Osteoblast (primary cell): ENCODE measurements around the gene DISC1. TPM values are rescaled to one million over a fixed set of nuclear protein-coding genes. Genes with fewer than 3 reads are reported as not detected.

ENCODE experiments used
- DNase-seq: peaks from one replicate; pipeline ENCODE4 v3.0.0; 2011; ENCODE audit warnings: low spot score, mixed read lengths; ENCODE audit not compliant: insufficient read length; ENCODE audit errors: missing footprints
- H2AFZ ChIP-seq: 2 replicates; pipeline ENCODE4 v1.6.0; 2011; ENCODE audit warnings: mild to moderate bottlenecking, low read length
- H3K27ac ChIP-seq: 2 replicates; pipeline ENCODE4 v1.5.1; 2011; ENCODE audit warnings: mild to moderate bottlenecking, low read depth, low read length, moderate library complexity
- H3K27me3 ChIP-seq: 2 replicates; pipeline ENCODE4 v1.6.0; 2012; ENCODE audit warnings: mild to moderate bottlenecking, control low read depth, inconsistent platforms, low read length, moderate library complexity; ENCODE audit not compliant: insufficient read depth
- H3K36me3 ChIP-seq: 2 replicates; pipeline ENCODE4 v1.5.1; 2011; ENCODE audit warnings: mild to moderate bottlenecking, low read length, control low read depth, moderate library complexity; ENCODE audit not compliant: insufficient read depth
- H3K4me1 ChIP-seq: 2 replicates; pipeline ENCODE4 v1.5.1; 2011; ENCODE audit warnings: mild to moderate bottlenecking, low read length, control low read depth, moderate library complexity; ENCODE audit not compliant: insufficient read depth
- H3K4me2 ChIP-seq: 2 replicates; pipeline ENCODE4 v1.6.0; 2011; ENCODE audit warnings: mild to moderate bottlenecking, low read length; ENCODE audit not compliant: insufficient read depth
- H3K4me3 ChIP-seq: fragments of 200-600 bp; sonication (generic); 3 replicates; pipeline ENCODE4 v1.5.1; 2012; ENCODE audit warnings: mild to moderate bottlenecking, low read length, inconsistent platforms; ENCODE audit not compliant: insufficient read depth
- H3K79me2 ChIP-seq: 2 replicates; pipeline ENCODE4 v1.6.0; 2012; ENCODE audit warnings: mild to moderate bottlenecking, low read length, control low read depth, inconsistent platforms; ENCODE audit not compliant: insufficient read depth
- H3K9me3 ChIP-seq: 2 replicates; pipeline ENCODE4 v1.5.1; 2011; ENCODE audit warnings: low read depth, low read length, control low read depth
- H4K20me1 ChIP-seq: 2 replicates; pipeline ENCODE4 v1.6.0; 2012; ENCODE audit warnings: mild to moderate bottlenecking, low read length, control low read depth; ENCODE audit not compliant: insufficient read depth
- CTCF ChIP-seq: IDR thresholded peaks from 2 replicates; pipeline ENCODE4 v1.5.1; 2011; ENCODE audit warnings: mild to moderate bottlenecking, low read depth, low read length, moderate library complexity; ENCODE audit errors: extremely low read depth
- total RNA-seq: library from RNA; depleted of rRNA; stranded (reverse); fragments of >200 nt; gene quantifications from 2 replicates; pipeline ENCODE4 v1.2.3, GENCODE V29; 2012

Gene DISC1
- total RNA-seq, 1 donor = 11.9 TPM

DNA sequence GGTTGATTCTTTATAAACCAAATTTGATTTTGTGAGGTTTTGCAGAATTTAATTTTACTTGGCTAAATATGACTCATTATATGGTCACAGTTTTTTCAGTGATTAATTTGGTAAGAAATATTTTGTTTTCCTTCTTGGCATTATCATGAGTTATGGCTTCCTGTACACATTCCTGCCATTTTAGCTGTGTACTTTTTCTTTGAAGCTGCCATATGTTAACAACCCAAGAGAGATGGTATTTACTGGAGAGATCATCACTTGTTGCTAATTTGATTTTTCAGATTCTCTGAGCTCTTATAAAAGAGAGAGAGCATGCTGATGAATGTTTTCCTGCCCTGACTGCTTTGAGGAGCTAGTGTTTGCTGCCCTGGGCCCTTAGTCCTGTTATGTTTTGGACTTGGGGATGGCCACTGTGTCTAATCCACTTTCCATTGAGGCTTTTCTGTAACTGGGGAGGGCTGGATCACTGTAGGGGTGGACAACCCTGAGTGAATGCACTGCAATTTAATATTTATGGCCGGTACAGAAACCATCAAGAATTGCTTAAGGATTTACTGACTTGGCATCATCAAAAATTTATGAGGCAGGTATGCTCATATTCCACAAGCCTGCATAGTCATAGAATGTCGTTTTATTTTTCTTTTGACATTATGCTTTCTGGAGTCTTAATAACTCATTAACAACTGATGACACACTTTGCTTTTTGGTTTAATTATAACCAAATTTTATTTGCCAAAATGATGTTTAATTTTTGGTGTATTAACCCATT, 200.9 kb downstream of the DISC1 start:
- Histone ChIP-seq H3K4me2 (peak overlapping the region; percentile 69), H3K4me1 (peaks cover 20% of the 10 kb centered on the region), H3K27me3 (no peaks in the 10 kb centered on the region), H2AFZ (no peak overlapping the region), H3K79me2 (no peaks in the 10 kb centered on the region), H3K9me3 (no peaks in the 10 kb centered on the region), H3K4me3 (peak overlapping the region; percentile 2), H3K27ac (peak overlapping the region; percentile 89), H4K20me1 (no peaks in the 10 kb centered on the region), H3K36me3 (no peaks in the 10 kb centered on the region)
- no peak for DNase-seq
- no peak for TF ChIP-seq CTCF

- H3K79me2 ChIP-seq = no peaks in the 10 kb centered on the region
- peak overlapping the region; percentile 2 for H3K4me3 ChIP-seq
- peak overlapping the region; percentile 69 for H3K4me2 ChIP-seq
- no peaks in the 10 kb centered on the region for H4K20me1 ChIP-seq
- no peak for TF ChIP-seq CTCF
- no peak overlapping the region for H2AFZ ChIP-seq
- no peaks in the 10 kb centered on the region for H3K36me3 ChIP-seq
- peaks cover 20% of the 10 kb centered on the region for H3K4me1 ChIP-seq
- H3K27me3 ChIP-seq = no peaks in the 10 kb centered on the region
- peak; percentile 58 for DNase-seq
- H3K9me3 ChIP-seq = no peaks in the 10 kb centered on the region
- peak overlapping the region; percentile 89 for H3K27ac ChIP-seq
These were observed 201.8 kb downstream of the DISC1 start for GRCh38 chr1:231828182-231828920.

DNA sequence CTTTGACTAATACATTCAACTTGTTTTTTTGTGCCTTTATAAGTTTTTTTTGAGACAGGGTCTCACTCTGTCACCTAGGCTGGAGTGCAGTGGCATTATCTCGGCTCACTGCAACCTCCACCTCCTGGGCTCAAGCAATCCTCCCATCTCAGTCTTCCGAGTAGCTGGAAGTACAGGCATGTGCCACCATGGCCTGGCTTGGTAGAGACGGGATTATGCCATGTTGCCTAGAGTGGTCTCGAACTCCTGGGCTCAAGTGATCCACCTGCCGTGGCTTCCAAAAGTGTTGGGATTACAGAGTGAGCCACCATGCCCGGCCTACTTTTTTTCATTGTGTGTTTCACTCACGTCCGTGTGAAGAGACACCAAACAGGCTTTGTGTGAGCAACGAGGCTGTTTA, 202.7 kb downstream of the DISC1 start:
- Histone ChIP-seq H2AFZ (no peak overlapping the region), H3K27ac (no peak overlapping the region), H3K36me3 (no peaks in the 10 kb centered on the region), H3K4me1 (peaks cover 20% of the 10 kb centered on the region), H3K79me2 (no peaks in the 10 kb centered on the region), H3K4me3 (no peak overlapping the region), H3K4me2 (no peak overlapping the region), H4K20me1 (no peaks in the 10 kb centered on the region), H3K9me3 (no peaks in the 10 kb centered on the region), H3K27me3 (no peaks in the 10 kb centered on the region)
- no peak for TF ChIP-seq CTCF
- no peak for DNase-seq

GRCh38 chr1:231836227-231836893, 209.8 kb downstream of the DISC1 start:
- Histone ChIP-seq H3K27ac (no peak overlapping the region), H3K9me3 (no peaks in the 10 kb centered on the region), H3K4me2 (no peak overlapping the region), H3K79me2 (no peaks in the 10 kb centered on the region), H3K4me1 (no peaks in the 10 kb centered on the region), H4K20me1 (no peaks in the 10 kb centered on the region), H2AFZ (no peak overlapping the region), H3K4me3 (no peak overlapping the region), H3K27me3 (no peaks in the 10 kb centered on the region), H3K36me3 (no peaks in the 10 kb centered on the region)
- no peak for TF ChIP-seq CTCF
- DNase-seq = no peak
